Measurements from ENCODE around the gene MSLN.
A peak's percentile ranks its signal among the peaks of the same experiment; 100 is the strongest.

The MSLN gene

DNA sequence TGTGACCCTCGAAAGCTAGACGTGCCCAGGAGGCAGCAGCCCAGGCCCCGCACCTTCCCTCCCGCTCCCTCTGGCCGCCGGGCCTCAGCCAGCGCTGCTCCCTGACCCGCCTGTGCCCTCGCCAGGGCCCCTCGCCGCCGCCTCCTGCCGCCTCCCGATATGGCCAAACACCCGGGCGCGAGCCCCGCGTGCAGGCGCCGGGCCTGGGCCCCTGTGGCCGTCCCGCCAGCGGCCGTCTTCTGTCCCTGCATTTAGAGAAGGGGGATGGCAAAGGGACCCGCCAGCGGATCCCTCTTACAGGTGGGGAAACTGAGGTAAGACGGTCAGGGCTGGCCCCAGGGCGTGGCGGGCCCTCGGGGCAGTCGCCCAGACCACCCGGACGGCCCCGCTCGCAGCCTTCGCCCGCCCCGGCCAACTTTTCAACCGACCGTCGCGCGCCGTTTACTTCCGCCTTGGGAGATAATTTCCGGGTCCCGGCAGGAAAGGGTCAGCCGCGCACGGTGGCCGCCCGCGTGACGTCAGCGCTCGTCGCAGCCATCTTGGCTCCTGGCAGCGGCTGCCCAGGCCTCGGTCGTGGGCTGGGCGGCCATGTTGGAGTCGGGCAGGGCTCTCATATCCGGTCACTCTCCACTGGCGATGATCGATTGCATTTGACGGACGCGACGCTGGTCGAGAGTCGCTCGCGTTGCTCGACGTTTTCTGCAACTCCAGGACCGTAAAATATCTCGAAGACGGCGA, 47.0 kb downstream of the MSLN start:
- DNase-seq (ENCODE audit: low spot score): peak; percentile 96

DNA sequence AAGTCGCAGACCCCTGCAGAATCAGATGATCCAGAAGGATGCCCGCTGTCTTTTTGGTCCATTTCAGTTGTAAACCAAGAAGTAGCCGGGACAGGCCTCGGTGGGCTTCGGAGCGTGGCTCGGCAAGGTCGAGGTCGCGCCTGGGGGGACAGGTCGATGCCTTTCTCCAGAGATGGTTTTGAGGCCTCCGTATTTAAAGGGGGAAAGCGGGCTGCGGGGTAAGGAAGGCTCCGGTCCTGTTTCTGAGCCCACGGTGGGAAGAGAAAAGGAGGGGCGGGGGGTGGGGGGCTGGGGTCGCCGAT, 47.5 kb downstream of the MSLN start:
- DNase-seq (ENCODE audit: low spot score): no peak

DNA sequence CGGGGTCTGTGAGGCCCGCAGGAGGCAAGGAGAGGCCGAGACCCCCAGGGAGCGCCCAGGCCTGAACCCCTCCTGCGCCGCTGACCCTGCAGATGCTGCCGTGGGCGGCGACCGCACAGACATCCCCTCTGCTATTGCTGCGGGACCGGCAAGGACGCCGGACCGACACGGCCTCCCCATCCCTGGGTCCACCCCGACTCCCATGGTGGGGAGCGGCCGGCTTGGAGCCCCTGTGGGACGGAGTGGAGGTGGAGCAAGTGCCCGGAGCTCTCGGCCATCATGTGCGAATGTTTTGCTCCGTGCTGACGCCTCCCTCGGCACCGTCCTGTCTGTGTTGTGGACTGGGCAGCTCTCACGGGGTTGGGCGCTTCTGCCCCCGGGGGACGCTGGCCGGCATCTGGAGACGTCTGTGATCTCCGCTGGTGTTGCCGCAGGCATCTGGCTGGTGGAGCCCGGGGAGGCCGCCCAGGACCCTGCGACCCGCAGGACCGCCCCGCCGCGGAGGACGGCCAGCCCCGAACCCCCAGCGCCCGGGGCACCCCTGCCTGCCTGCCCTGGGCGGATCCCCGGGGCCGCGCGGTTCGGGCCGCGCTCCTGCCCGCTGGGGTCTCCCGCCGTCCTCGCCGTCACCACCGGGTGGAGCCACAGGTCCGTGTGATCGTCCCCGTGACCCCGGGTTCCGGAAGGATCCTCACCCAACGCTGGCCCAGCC, 52.8 kb downstream of the MSLN start:
- peak; percentile 78 for DNase-seq (ENCODE audit: low spot score)

DNA sequence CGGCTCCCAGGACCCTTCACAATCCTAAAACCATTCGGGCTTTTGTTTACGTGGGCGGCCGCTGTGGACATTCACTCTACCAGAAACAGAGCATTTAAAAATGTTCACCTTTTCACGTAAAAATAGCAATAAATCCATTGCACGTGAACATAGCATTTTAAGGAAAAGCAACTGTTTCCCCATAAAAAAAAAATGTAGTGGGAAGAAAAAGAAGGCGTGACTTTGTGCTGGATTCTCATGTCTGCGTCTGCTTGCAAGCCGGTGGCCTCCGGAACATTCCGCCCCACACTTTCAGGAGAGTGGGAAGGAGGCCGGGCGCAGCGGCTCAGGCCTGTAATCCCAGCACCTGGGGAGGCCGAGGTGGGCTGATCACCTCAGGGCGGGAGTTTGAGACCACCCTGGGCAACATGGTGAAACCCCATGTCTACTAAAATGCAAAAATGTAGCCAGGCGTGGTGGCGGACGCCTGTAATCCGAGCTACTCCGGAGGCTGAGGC, 53.4 kb downstream of the MSLN start:
- DNase-seq (ENCODE audit: low spot score): no peak

DNA sequence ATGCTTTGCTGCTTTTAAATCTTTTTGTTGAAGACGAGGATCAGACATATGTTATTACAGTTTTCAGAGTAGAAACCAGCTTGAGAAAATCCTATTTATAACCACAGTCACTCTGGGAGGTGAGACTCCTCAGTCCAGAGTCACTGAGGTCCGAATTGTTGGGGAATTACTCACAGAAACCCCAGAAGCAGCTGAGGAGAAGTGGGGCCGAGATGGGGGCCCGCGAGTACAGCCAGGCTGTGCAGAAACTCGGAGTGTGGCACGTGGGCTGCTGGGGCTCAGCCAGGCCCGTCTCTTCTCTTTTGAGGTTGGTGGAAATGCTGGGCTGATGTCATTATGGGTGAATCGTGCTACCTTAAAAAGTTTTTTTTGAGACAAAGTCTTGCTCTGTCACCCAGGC, 54.4 kb downstream of the MSLN start:
- DNase-seq (ENCODE audit: low spot score): no peak

DNA sequence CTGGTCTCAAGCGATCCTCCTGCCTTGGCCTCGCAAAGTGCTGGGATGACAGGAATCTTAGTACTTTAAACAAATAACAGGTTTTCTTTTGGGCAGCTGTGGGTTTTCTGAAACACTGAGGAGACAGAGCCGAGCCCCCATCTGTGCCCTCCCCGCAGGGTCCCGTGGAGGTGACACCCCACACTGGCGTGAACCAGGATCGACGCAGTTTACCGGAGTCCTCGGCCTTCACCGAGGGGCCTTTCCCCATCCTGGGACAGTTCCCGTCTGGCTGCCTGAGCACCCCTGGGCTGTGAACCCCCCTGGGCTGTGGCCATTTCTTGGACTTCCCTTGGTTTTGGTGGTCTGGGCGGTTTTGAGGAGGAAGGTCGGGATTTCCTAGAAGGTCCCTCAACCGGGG, 55.3 kb downstream of the MSLN start:
- DNase-seq (ENCODE audit: low spot score): no peak

DNA sequence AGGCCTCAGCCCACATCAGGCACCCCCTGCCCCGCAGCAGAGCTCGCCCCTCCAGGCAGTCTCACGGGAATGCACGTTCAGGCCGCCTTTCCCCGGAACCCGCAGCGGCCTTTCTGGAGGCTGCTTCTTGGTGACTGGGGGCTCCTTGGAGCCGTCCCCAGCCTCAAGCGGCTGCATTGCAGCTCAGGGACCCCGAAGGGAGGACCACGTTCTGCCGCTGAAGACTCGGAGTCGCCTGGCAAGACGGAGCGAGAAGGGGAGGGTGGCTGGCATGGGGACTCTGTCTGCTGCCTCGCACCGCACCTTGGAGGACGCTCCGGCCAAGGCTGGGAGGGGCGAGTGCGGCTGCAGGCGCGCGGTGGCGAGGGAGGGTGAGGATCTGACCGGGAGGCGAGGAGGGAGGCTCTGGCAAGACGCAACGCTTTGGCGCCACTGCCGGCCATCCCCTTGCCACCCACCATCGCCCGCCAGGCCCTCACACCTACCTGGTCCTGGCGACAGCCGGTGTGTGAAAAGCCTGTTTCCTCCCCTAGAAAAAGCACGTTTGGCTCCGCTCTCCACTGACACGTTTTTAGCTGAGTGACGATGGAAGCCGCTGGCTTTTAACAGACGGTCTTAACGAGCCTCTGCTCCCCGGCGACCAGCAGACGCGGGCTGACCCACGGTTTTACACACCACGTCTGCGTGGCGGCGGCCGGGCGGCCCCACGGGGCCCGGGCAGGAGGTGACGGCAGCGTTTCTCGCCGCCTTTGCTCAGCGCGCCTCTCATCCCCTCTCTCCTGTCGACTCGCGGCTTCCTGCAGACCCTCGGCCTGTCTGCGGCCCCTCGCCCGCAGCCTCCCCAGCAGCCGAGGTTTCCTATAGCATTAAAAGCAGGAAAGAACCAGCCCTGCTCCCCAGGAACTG, 56.7 kb downstream of the MSLN start:
- no peak for DNase-seq (ENCODE audit: low spot score)

DNA sequence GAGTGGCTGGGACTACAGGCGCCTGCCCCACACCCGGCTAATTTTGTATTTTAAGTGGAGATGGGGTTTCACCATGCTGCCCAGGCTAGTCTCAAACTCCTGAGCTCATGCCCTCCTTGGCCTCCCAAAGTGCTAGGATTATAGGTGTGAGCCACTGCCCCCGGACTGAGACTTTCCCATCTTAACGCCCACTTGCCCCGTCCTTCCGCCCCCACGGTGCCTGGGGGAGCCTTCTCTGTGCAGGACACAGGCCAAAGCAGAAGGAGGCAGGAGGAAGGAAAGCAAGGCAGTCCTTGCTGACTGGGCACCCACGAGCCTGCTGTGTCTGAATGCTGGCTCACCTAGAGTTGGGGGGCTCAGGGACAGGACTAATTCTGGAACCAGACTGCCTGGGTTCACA, 57.6 kb downstream of the MSLN start:
- DNase-seq (ENCODE audit: low spot score): no peak

All from left forelimb (tissue), 1 donor.